Adipocyte (in vitro differentiated cells): Measurements from ENCODE around the gene FYN.
A peak's percentile ranks its signal among the peaks of the same experiment; 100 is the strongest.

ENCODE experiments used
- DNase-seq: peaks from one replicate; pipeline ENCODE4 v3.0.0-alpha.2; 2015; ENCODE audit warnings: low read depth
- H3K27me3 ChIP-seq: replicated peaks from 2 replicates; pipeline ENCODE4 v1.7.0; 2013; ENCODE audit warnings: mild to moderate bottlenecking, low read length, moderate library complexity; ENCODE audit not compliant: control insufficient read depth, insufficient read depth
- H3K36me3 ChIP-seq: 2 replicates; pipeline ENCODE4 v1.7.0; 2013; ENCODE audit warnings: low read length, mild to moderate bottlenecking, moderate library complexity; ENCODE audit not compliant: control insufficient read depth, insufficient read depth, severe bottlenecking
- H3K4me1 ChIP-seq: 2 replicates; pipeline ENCODE4 v1.7.0; 2013; ENCODE audit warnings: mild to moderate bottlenecking, low read length, moderate library complexity; ENCODE audit not compliant: control insufficient read depth, insufficient read depth
- H3K4me3 ChIP-seq: 2 replicates; pipeline ENCODE4 v1.7.0; 2013; ENCODE audit warnings: mild to moderate bottlenecking, low read length, moderate library complexity
- H3K9ac ChIP-seq: 2 replicates; pipeline ENCODE4 v1.7.0; 2013; ENCODE audit warnings: mild to moderate bottlenecking, low read length, moderate library complexity
- H3K9me3 ChIP-seq: 2 replicates; pipeline ENCODE4 v1.7.0; 2013; ENCODE audit warnings: mild to moderate bottlenecking, low read length, moderate library complexity; ENCODE audit not compliant: control insufficient read depth

Gene FYN

DNA sequence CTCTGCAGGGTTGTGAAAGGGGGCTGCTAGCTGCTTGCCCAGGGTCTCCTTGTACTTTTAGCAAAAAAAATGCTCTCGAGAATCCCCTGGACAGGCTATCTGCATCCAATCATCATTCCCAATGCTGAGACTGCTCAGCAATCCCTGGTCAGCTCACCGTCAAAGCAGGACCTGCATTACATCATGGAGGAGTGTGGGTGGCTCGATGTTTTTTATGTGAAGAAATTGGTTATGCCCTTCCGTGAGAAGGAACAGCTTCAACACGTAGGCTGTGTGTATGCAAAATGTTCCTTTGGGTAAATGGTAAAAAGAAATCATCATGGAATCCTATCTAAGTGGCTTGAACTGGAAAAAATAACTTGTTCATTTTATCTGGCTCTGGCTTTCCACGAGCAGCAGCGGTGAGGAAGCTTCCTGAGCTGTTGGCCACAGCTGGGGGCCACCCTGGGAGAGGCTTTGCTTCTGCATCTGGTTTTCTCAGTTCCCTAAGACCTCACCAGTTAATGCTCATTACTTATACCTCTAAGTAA lies 111.4 kb downstream of the FYN start:
- peaks cover 9% of the 10 kb centered on the region for H3K36me3 ChIP-seq
- no peaks in the 10 kb centered on the region for H3K9me3 ChIP-seq
- no peaks in the 10 kb centered on the region for H3K27me3 ChIP-seq
- no peak overlapping the region for H3K9ac ChIP-seq
- H3K4me1 ChIP-seq: peaks cover 50% of the 10 kb centered on the region
- H3K4me3 ChIP-seq: no peak overlapping the region
- DNase-seq: no peak

DNA sequence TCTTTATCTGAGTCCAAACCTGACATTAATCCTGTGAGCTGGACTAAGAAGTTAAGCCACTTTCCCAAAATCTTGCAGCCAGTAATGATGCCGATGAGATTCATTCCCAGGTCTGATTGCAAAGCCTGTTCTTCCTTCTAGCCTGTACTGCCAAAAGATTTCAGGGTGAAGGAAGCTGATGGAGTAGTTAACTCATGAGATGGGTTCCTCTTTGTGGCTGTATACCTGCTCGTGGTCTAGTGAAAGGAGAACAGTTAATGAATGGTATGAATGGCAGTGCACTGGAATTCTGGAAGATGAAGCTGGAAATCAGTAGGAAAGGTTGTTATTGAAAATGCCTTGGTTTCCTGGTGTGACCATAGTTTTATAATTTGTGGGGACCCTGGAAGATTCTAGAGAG lies 112.0 kb downstream of the FYN start:
- Histone ChIP-seq H3K9ac (no peak overlapping the region), H3K9me3 (no peaks in the 10 kb centered on the region), H3K4me3 (no peak overlapping the region), H3K27me3 (no peaks in the 10 kb centered on the region), H3K36me3 (peaks cover 9% of the 10 kb centered on the region), H3K4me1 (peaks cover 50% of the 10 kb centered on the region)
- no peak for DNase-seq

DNA sequence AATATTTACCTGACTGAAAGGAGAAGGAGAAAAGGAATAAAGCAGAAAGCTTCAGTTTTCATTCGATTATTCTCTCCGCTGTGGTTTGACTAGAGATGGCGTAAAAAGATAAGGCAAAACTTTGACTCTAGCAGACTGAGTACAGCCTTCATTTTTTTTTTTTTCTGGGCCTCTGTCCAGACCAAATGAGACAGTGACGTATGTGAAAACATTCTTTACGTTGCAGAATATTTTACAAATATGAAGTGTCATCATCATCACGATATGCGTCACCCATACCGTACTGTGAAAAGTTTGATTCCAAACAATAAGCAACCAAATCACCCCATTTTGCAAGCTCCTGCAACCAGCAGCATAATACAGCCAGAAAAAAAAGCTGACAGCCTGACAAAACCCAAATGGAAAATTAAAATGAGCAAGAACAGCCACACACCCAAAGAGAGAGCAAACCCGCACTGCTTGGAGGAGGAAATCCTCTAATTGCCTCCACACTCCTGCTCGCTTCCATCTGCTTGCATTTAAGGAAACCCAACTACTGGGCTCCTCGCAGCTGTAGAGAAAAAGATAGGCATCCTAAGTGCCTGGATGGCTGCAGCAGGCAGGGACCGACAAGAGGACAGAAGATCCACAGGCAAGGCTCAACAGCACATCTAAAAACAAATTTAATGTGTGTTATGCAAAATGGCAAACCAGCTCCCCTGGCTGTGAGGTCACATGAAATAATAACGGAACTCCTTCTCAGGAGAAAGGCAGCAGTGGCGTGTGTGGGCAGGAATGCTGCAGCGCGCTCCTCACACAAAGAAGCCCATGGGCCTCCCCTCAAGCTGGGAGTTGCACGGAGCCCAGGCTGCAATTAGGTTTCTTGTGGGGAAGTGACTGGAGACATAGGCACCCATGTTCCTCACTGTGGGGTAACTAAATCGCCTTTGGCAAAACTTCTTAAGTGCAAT lies 113.1 kb downstream of the FYN start:
- DNase-seq: peak; percentile 90
- Histone ChIP-seq H3K36me3 (peaks cover 9% of the 10 kb centered on the region), H3K27me3 (no peaks in the 10 kb centered on the region), H3K4me3 (peak overlapping the region; percentile 61), H3K9me3 (no peaks in the 10 kb centered on the region), H3K9ac (peak overlapping the region; percentile 59), H3K4me1 (peaks cover 46% of the 10 kb centered on the region)

DNA sequence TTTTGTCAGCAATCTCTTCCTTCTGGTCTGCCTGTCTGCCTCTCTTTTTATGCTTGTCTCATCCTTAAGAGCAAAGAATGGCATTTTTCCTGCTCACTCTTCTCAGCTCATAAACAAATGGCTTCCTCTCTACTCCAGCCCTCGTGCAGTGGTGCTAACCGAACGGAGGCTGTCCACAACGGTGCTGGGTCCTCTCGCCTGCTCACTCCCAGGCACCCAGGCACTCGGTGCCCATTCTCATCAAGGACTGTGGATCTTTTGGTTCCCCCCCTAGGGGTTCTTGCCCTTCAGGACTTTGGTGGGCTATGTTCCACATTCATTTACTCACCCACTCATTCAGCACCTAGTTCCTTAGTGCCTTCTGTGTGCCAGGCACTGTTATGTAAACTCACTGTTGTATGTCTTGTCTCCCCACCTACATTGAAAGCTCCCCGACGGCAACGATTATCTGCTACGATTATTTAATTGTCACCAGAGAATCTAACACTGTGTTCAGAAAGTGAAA lies 113.9 kb downstream of the FYN start:
- peak overlapping the region; percentile 61 for H3K4me3 ChIP-seq
- peaks cover 46% of the 10 kb centered on the region for H3K4me1 ChIP-seq
- peaks cover 8% of the 10 kb centered on the region for H3K36me3 ChIP-seq
- no peaks in the 10 kb centered on the region for H3K9me3 ChIP-seq
- H3K27me3 ChIP-seq: no peaks in the 10 kb centered on the region
- DNase-seq: no peak
- H3K9ac ChIP-seq: peak overlapping the region; percentile 59

DNA sequence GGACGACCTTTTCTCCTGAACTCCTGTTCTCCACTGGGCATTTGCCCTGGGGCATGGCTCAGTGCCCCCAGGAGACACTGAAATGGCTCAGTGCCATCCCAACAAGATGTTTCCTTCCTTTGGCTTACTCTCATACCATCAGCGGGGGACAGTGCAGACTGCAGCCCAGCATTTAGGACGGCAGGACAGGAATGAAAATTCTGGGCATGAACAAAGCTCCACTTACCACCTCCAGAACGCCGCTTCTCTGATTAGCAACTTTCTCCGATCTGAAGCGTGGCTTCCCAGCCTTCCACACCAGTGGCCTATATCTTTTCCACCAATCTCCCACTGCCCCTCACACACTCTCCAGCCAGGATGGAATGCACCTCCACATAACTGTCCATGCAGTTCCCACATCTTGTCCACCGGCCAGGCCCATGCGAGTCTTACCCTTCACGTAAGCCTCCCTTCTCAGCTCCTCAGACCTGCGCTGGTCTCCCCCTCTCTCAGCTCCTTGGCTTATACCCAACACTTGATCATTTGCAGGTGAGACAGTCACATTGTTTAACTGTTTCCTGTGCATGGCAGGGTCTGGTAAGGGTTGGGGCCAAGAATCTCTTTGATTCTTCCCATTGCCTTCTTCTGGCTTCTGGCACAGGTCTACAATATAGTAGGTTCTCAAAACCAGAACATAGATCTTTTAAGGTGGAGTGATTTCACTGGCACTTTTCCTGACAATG lies 114.5 kb downstream of the FYN start:
- no peaks in the 10 kb centered on the region for H3K27me3 ChIP-seq
- peaks cover 46% of the 10 kb centered on the region for H3K4me1 ChIP-seq
- H3K9ac ChIP-seq: peak overlapping the region; percentile 59
- no peaks in the 10 kb centered on the region for H3K9me3 ChIP-seq
- H3K36me3 ChIP-seq: peaks cover 6% of the 10 kb centered on the region
- DNase-seq: no peak
- no peak overlapping the region for H3K4me3 ChIP-seq

DNA sequence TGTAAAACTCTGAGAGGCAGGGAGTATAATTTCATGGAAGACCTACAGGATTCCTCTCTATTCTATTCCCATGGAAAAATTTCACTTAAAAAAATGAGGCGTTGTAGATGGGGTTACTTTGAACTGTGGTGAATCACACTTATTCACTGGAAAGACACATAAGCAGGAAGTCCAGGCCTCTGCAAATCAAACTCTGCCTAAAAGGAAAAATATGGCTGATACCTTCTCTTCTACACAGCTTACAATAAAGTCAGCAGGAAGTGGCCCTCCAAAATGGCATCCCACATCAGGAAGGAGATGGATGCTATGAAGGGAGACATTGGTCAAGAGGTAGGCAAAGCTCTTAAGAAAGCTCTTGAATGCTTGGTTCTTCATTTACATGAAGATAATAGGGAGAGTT lies 115.9 kb downstream of the FYN start:
- no peak overlapping the region for H3K4me3 ChIP-seq
- peaks cover 6% of the 10 kb centered on the region for H3K36me3 ChIP-seq
- no peak overlapping the region for H3K9ac ChIP-seq
- DNase-seq: no peak
- H3K27me3 ChIP-seq: no peaks in the 10 kb centered on the region
- H3K4me1 ChIP-seq: peaks cover 46% of the 10 kb centered on the region
- H3K9me3 ChIP-seq: no peaks in the 10 kb centered on the region

DNA sequence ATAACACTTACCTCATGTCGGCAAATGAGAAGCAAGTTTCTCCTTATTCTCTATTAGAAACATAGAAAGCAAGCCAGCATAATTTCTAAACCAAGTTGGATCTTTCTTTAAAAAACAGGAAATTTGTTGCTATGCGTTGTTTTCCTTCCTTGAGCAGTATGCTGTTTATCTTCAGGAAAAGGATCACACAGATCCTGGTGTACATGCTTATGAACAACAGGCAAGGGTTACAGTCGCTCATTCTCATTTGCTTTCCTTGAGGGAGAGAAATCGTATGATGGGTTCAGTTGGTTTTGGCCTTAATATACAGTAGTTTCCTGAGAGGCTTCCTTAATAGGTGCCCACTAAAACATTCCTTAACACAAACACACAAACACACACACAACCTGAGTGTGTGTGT lies 118.8 kb downstream of the FYN start:
- H3K4me1 ChIP-seq: peaks cover 27% of the 10 kb centered on the region
- no peak for DNase-seq

DNA sequence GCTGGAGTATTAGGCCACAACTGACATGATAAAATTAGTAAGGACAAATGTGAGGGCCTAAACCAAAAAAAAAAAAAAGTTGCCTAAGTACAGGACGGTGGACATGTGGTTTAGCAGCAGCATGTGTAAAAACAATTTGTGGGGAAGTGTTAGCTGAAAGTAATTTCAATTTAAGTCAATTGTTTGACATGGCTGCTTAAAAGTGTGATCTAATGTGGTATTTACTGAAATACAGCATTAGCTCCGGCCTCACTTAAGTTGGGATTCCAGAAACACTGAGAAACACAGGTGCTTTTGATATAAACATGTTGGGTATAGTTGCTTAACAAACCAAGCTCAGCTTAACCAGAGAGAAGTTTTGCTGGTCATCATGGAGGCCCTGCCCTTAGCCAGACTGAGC lies 119.7 kb downstream of the FYN start:
- no peaks in the 10 kb centered on the region for H3K36me3 ChIP-seq
- no peaks in the 10 kb centered on the region for H3K27me3 ChIP-seq
- no peak overlapping the region for H3K9ac ChIP-seq
- no peaks in the 10 kb centered on the region for H3K9me3 ChIP-seq
- H3K4me1 ChIP-seq: peaks cover 18% of the 10 kb centered on the region
- no peak overlapping the region for H3K4me3 ChIP-seq
- no peak for DNase-seq

More for the DNA sequence above, 118.8 kb downstream of the FYN start:
- no peak overlapping the region for H3K4me3 ChIP-seq
- H3K9ac ChIP-seq: no peak overlapping the region
- no peaks in the 10 kb centered on the region for H3K36me3 ChIP-seq
- no peaks in the 10 kb centered on the region for H3K9me3 ChIP-seq
- H3K27me3 ChIP-seq: no peaks in the 10 kb centered on the region

DNA sequence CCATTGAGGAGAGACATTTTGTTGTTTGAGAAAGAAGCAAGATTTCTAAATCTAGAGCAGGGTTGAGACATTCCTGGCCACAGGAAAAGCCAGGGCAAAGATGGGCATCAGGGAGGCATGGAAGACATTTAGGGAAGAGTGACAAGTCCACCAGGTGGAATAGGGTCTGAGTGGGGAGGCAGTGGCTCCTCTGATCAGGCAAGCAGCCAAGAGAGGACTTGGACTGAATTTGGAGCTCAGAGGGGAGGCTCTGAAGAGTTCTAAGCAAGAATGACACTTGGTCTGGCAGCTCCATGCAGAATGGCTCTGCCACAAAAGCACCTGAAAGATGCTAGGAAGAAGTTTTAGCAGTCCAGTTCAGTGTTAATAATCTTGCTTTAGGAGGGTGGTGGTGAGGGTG lies 120.8 kb downstream of the FYN start:
- Histone ChIP-seq H3K9me3 (no peaks in the 10 kb centered on the region), H3K36me3 (peaks cover under 1% of the 10 kb centered on the region), H3K4me3 (no peak overlapping the region), H3K9ac (no peak overlapping the region), H3K27me3 (no peaks in the 10 kb centered on the region), H3K4me1 (peaks cover 9% of the 10 kb centered on the region)
- DNase-seq: no peak

DNA sequence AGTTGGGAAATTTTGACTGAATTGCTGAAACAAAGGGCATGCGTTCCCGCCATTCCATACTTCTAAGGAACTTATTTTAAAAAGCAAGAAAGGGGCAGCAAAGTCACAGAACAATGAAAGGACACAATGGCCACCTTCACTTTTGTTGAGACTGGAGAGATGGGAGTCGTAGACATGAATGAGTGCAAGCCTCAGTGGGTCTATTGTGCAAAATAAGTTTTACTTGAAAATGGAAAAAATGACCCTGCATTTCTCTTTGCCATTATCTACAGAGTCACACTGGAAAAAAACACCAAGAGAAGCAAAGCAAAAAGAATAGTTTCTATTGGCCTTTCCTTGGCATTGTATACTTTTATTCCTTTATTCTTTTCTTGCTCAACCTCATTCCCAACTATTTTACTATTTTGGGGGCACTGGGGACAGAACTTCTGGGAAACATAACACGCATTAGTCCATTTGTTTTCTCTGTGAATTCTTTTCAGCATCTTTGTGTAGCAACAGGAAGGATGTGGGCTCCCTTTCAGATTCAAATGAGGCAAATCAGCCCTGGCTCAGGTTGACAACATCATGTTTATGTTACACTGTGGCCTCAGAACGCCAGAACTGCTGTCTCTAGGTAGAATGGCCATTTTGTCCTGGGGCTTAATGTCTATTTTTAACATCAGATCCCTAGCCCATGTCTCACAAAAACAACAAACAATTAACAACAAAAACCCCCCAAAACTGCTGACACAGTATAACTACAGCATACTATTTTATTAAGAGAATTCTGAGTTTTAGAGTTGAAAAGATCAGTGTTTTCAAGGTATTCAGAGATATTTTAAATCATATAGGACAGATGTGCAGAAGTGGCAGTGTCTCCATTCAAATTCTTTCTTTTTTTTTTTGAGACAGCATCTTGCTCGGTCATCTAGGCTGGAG lies 122.2 kb downstream of the FYN start:
- Histone ChIP-seq H3K27me3 (no peaks in the 10 kb centered on the region), H3K4me3 (no peak overlapping the region), H3K36me3 (peaks cover 7% of the 10 kb centered on the region), H3K9ac (no peak overlapping the region), H3K9me3 (no peaks in the 10 kb centered on the region), H3K4me1 (peaks cover 4% of the 10 kb centered on the region)
- DNase-seq: no peak
